Measurements from ENCODE around the gene PLPPR1. TPM values are rescaled to one million over a fixed set of nuclear protein-coding genes. Genes with fewer than 3 reads are reported as not detected.

The PLPPR1 gene
- total RNA-seq, 6 experiments from 2014 or later, result 1.4 to 5.4 (median 1.8) TPM

- no peaks in the 10 kb centered on the region for H3K36me3 ChIP-seq
- 87% methylated on average over 3 of the region's 3 CpGs for WGBS (ENCODE audit: insufficient coverage, low coverage, low lambda C conversion rate, missing lambda C conversion rate)
- H3K27ac ChIP-seq, result no peak overlapping the region
- H3K4me3 ChIP-seq, result no peak overlapping the region
- H3K4me1 ChIP-seq, result no peaks in the 10 kb centered on the region
- TF ChIP-seq CTCF (IDR thresholded peaks at IDR 0.05), result no peak
- TF ChIP-seq POLR2A (IDR thresholded peaks at IDR 0.05), result no peak
- DNase-seq (no peak), ATAC-seq (no peak)
- intact Hi-C loops (cut with DNase I), result no loop called here
- no peaks in the 10 kb centered on the region for H3K27me3 ChIP-seq
- no peaks in the 10 kb centered on the region for H3K9me3 ChIP-seq
Observed at GRCh38 chr9:101050650-101051049, 22.1 kb downstream of the PLPPR1 start.

- no peak for ATAC-seq
- no peaks in the 10 kb centered on the region for H3K4me1 ChIP-seq
- no peaks in the 10 kb centered on the region for H3K9me3 ChIP-seq
- TF ChIP-seq CTCF (IDR thresholded peaks at IDR 0.05) (no peak), POLR2A (IDR thresholded peaks at IDR 0.05) (no peak)
- no peaks in the 10 kb centered on the region for H3K27me3 ChIP-seq
- no peaks in the 10 kb centered on the region for H3K36me3 ChIP-seq
- intact Hi-C loops (cut with DNase I), result no loop called here
- no peak for DNase-seq
- no peak overlapping the region for H3K4me3 ChIP-seq
- 38% methylated on average over 8 of the region's 8 CpGs for WGBS (ENCODE audit: insufficient coverage, low coverage, low lambda C conversion rate, missing lambda C conversion rate)
- no peak overlapping the region for H3K27ac ChIP-seq
Observed at GRCh38 chr9:101054657-101055056, 26.1 kb downstream of the PLPPR1 start.

- Histone ChIP-seq H3K4me3 (no peak overlapping the region), H3K36me3 (no peaks in the 10 kb centered on the region), H3K27ac (no peak overlapping the region), H3K4me1 (no peaks in the 10 kb centered on the region), H3K27me3 (no peaks in the 10 kb centered on the region), H3K9me3 (no peaks in the 10 kb centered on the region)
- WGBS (ENCODE audit: insufficient coverage, low coverage, low lambda C conversion rate, missing lambda C conversion rate), result 73% methylated on average over 3 of the region's 3 CpGs
- no peak for ATAC-seq
- intact Hi-C loops (cut with DNase I), result no loop called here
- TF ChIP-seq POLR2A (IDR thresholded peaks at IDR 0.05) (no peak), CTCF (IDR thresholded peaks at IDR 0.05) (no peak)
- no peak for DNase-seq
Observed at GRCh38 chr9:101055516-101055915, 27.0 kb downstream of the PLPPR1 start.

GRCh38 chr9:101062686-101063085, 34.2 kb downstream of the PLPPR1 start:
- H3K36me3 ChIP-seq, result no peaks in the 10 kb centered on the region
- ATAC-seq (peak; percentile 93 to 98 (median 94)), DNase-seq (peak in 2 of 3 donors; percentile 21 to 70)
- H3K27ac ChIP-seq, result peak overlapping the region; percentile 62 to 76 (median 66)
- H3K27me3 ChIP-seq, result no peaks in the 10 kb centered on the region
- WGBS (ENCODE audit: insufficient coverage, low coverage, low lambda C conversion rate, missing lambda C conversion rate), result 20% methylated on average over 1 of the region's 1 CpG
- no peaks in the 10 kb centered on the region for H3K9me3 ChIP-seq
- intact Hi-C loops (cut with DNase I), result no loop called here
- TF ChIP-seq POLR2A (IDR thresholded peaks at IDR 0.05), result no peak
- no peak for TF ChIP-seq CTCF (IDR thresholded peaks at IDR 0.05)
- no peak overlapping the region for H3K4me3 ChIP-seq
- H3K4me1 ChIP-seq, result peaks cover 0 to 22% (median 9%) of the 10 kb centered on the region in 4 donors

- ATAC-seq (peak; percentile 39 to 57 (median 46)), DNase-seq (no peak)
- Histone ChIP-seq H3K9me3 (no peaks in the 10 kb centered on the region), H3K27me3 (no peaks in the 10 kb centered on the region), H3K27ac (peak overlapping the region; percentile 62 to 76 (median 66)), H3K4me3 (no peak overlapping the region), H3K4me1 (peaks cover 0 to 22% (median 9%) of the 10 kb centered on the region in 4 donors), H3K36me3 (no peaks in the 10 kb centered on the region)
- 56% methylated on average over 2 of the region's 2 CpGs for WGBS (ENCODE audit: insufficient coverage, low coverage, low lambda C conversion rate, missing lambda C conversion rate)
- intact Hi-C loops (cut with DNase I), result no loop called here
- TF ChIP-seq CTCF (IDR thresholded peaks at IDR 0.05), result no peak
- no peak for TF ChIP-seq POLR2A (IDR thresholded peaks at IDR 0.05)
Observed at GRCh38 chr9:101063192-101063591, 34.7 kb downstream of the PLPPR1 start.
